ENCODE results near the gene ALKAL2. TPM values are rescaled to one million over a fixed set of nuclear protein-coding genes. Genes with fewer than 3 reads are reported as not detected.
A peak's percentile ranks its signal among the peaks of the same experiment; 100 is the strongest.

Gene ALKAL2
- total RNA-seq, 1 donor from 2014 or later, result 0.63 TPM

DNA sequence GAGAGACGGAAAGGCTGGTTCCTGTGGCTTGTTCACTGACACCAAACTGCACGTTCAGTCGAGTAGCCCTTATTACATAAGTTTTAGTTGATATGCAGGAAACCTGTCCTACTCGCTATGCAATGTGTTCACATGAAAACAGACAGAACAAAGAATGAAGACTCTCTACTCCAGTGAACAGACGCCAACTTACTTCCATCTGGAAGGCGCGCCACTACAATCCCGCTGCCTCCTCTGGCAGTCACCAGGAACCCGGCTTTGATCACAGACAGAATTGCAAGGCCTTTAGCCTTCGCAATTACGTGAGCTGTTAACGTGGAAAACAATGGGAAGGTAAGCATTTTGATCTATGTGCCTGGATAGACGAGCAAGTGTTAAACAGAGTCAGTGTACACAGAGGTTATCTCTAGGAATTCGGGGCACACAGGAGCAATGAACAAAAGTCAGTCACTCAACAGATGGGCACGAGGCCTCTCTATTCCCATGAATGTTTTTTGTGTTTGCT, 38.3 kb downstream of the ALKAL2 start:
- peaks cover 6% of the 10 kb centered on the region for H3K4me1 Mint-ChIP-seq
- H3K36me3 Mint-ChIP-seq (ENCODE audit: low read depth), result peaks cover 9% of the 10 kb centered on the region
- TF ChIP-seq, protein P1, sequence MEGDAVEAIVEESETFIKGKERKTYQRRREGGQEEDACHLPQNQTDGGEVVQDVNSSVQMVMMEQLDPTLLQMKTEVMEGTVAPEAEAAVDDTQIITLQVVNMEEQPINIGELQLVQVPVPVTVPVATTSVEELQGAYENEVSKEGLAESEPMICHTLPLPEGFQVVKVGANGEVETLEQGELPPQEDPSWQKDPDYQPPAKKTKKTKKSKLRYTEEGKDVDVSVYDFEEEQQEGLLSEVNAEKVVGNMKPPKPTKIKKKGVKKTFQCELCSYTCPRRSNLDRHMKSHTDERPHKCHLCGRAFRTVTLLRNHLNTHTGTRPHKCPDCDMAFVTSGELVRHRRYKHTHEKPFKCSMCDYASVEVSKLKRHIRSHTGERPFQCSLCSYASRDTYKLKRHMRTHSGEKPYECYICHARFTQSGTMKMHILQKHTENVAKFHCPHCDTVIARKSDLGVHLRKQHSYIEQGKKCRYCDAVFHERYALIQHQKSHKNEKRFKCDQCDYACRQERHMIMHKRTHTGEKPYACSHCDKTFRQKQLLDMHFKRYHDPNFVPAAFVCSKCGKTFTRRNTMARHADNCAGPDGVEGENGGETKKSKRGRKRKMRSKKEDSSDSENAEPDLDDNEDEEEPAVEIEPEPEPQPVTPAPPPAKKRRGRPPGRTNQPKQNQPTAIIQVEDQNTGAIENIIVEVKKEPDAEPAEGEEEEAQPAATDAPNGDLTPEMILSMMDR (conservative IDR thresholded peaks at IDR 0.05), result no peak
- no peaks in the 10 kb centered on the region for H3K27me3 Mint-ChIP-seq (ENCODE audit: low read depth)
- H3K4me3 Mint-ChIP-seq, result no peak overlapping the region
- no peaks in the 10 kb centered on the region for H3K9me3 Mint-ChIP-seq
- H3K27ac Mint-ChIP-seq (ENCODE audit: unreplicated experiment), result no peak overlapping the region
- no peak for DNase-seq (ENCODE audit: low read depth, low spot score)

DNA sequence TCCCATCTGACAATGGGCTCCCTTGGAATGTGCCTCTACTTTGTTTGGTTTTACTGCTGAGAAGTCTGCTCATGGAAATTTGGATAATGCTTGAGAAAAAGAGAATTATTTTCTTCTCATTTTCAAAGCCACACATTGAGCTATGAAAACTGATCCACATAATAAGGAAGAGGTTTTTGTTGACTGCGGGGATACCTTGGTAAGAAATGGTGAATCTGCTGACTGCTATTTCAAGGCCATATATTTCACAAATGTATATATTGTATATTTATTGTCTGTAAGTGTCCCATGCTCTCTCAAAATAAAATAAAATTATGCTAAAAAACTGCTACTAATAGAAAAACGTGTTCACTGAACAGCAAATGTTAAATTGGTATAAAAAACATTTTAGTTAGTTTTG, 39.2 kb downstream of the ALKAL2 start:
- no peak for DNase-seq (ENCODE audit: low read depth, low spot score)
- H3K4me3 Mint-ChIP-seq, result no peak overlapping the region
- H3K36me3 Mint-ChIP-seq (ENCODE audit: low read depth), result peaks cover 13% of the 10 kb centered on the region
- no peaks in the 10 kb centered on the region for H3K4me1 Mint-ChIP-seq
- no peaks in the 10 kb centered on the region for H3K27me3 Mint-ChIP-seq (ENCODE audit: low read depth)
- TF ChIP-seq, protein P1 (conservative IDR thresholded peaks at IDR 0.05), result no peak
- no peaks in the 10 kb centered on the region for H3K9me3 Mint-ChIP-seq
- no peak overlapping the region for H3K27ac Mint-ChIP-seq (ENCODE audit: unreplicated experiment)

DNA sequence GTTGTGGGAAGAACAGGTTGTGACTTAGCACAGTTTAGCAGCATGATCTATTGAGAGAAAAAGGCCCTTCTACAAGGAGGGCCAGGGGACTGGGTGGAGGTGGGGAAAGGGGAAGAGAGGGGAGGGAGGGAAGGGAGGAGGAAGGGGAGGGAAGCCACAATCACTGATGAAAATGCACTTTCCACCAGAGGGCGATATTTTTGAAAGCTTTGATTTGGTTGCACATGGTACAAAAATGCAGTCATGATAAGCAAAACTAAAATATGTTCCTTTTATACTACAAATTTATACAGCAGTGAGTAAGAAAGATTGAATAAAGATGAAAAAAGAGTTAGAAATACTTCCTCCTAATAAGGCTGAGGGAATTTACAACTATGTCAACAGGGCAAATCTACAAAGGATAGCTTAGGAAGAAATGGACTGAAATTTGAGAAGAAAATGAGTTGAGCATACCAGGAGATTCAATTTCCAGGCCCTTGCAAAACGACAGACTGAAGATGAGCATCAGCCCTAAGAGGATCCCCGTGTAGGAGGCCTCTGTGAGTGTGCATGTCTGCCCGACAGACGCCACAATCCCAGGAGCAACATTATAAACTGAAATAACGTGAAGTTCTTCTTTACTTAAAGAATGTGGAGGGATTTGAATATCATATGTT, 41.3 kb downstream of the ALKAL2 start:
- peak; percentile 50 for DNase-seq (ENCODE audit: low read depth, low spot score)
- TF ChIP-seq, protein P1 (conservative IDR thresholded peaks at IDR 0.05), result peak; percentile 76
- H3K4me1 Mint-ChIP-seq, result no peaks in the 10 kb centered on the region
- peaks cover 22% of the 10 kb centered on the region for H3K36me3 Mint-ChIP-seq (ENCODE audit: low read depth)
- H3K27ac Mint-ChIP-seq (ENCODE audit: unreplicated experiment), result no peak overlapping the region
- no peaks in the 10 kb centered on the region for H3K9me3 Mint-ChIP-seq
- no peak overlapping the region for H3K4me3 Mint-ChIP-seq
- H3K27me3 Mint-ChIP-seq (ENCODE audit: low read depth), result no peaks in the 10 kb centered on the region

DNA sequence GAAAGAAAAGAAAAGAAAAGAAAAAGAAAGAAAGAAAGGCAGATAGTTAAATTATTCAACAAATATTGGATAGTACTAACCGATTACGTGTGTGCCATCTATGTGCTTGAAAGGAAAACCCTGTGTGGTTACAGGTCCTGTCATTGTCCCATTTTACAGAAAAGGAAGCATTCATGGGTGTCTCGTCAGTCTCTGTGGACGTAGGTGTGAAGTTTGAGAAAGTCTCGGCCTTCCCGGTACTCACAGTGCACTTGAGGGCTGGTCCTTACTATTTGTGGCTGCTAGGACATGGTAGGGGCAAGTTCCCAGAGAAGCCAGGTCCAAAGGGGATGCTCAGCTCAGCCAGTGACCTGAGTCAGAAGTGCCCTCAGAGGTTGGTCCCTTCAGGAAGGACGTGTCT, 43.3 kb downstream of the ALKAL2 start:
- Mint-ChIP-seq H3K27me3 (ENCODE audit: low read depth) (no peaks in the 10 kb centered on the region), H3K4me3 (no peak overlapping the region), H3K27ac (ENCODE audit: unreplicated experiment) (no peak overlapping the region), H3K36me3 (ENCODE audit: low read depth) (peaks cover 32% of the 10 kb centered on the region), H3K9me3 (no peaks in the 10 kb centered on the region), H3K4me1 (no peaks in the 10 kb centered on the region)
- TF ChIP-seq, protein P1 (conservative IDR thresholded peaks at IDR 0.05), result no peak
- no peak for DNase-seq (ENCODE audit: low read depth, low spot score)

DNA sequence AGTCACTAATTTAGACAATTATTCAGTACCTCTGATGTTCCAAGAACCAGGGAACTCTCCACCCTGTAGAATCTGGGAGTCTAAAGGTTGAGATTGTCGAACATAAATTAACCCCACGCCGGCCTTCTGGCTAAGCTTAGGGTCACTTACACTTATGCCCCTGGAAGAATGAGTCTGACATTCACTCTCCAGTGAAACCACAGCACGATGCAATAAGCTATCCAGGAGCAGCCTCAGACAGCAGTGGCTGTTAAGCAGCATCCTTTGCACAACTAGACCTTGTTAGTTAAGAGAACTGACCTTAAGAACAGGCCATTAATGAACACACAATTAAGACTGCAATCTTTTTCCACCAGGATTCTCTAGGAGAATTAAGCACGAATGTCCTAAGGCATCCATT, 49.0 kb downstream of the ALKAL2 start:
- Mint-ChIP-seq H3K36me3 (ENCODE audit: low read depth) (peaks cover 28% of the 10 kb centered on the region), H3K27me3 (ENCODE audit: low read depth) (no peaks in the 10 kb centered on the region), H3K9me3 (no peaks in the 10 kb centered on the region), H3K27ac (ENCODE audit: unreplicated experiment) (no peak overlapping the region), H3K4me1 (peaks cover 14% of the 10 kb centered on the region), H3K4me3 (no peak overlapping the region)
- DNase-seq (ENCODE audit: low read depth, low spot score), result no peak
- TF ChIP-seq, protein P1 (conservative IDR thresholded peaks at IDR 0.05), result no peak

All from neural crest cell (in vitro differentiated cells).